GM18907 (cell line): ENCODE measurements around the gene GLB1L.
A peak's percentile ranks its signal among the peaks of the same experiment; 100 is the strongest.

Experiments used
- ATAC-seq: cut with Tn5 transposase; IDR thresholded peaks from one replicate; pipeline ENCODE4 v1.9.1; 2021; ENCODE audit warnings: mild to moderate bottlenecking, moderate library complexity; ENCODE audit not compliant: unreplicated experiment

GLB1L gene

DNA sequence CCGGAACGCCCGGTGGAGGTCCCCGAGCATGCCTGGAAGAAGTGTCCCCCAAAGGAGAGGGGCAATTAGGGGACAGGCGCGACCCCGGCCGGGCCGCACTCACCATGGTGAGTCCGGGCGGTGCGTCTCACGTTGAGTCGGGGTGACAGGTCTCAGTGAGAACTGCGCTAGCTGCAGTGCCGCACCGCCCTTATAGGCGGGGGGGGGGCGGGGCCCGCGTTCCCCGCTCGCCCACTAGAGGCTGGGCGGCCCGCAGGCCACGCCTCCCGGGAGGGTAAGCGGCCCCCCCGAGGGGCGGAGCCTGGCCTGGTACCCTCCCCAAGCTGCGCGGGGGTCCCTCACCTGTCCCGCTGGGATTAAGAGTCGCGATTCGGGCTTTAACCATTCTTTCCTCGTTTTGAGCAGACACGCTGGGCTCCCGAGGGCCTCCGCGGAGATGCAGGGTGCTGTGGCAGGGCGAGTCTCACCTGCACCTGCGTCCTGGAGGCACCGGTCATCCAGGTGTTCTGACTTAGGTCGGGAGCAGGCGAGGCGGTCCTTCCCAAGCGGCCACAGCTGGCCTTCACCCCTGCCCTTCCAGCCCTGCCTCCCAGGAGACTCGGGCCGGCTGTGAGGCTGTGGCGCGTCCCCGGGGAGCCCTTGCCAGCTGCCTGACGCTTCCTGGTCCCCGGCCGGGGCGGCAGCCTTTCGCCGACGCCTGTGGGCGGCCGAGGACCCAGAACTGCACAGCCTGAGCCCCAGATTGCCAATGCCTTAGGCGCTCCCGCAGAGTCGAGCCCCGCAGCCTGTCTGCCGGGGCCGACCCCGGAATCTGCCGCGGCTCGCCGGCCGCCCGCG lies 8.7 kb upstream of the GLB1L start, which contains the start of gene TUBA4A:
TUBA4A (minus strand) TSS at position 166 of the 837 bp plus-strand sequence; CDS start at position 106, 60 bp downstream.
- peak; percentile 55 for ATAC-seq

DNA sequence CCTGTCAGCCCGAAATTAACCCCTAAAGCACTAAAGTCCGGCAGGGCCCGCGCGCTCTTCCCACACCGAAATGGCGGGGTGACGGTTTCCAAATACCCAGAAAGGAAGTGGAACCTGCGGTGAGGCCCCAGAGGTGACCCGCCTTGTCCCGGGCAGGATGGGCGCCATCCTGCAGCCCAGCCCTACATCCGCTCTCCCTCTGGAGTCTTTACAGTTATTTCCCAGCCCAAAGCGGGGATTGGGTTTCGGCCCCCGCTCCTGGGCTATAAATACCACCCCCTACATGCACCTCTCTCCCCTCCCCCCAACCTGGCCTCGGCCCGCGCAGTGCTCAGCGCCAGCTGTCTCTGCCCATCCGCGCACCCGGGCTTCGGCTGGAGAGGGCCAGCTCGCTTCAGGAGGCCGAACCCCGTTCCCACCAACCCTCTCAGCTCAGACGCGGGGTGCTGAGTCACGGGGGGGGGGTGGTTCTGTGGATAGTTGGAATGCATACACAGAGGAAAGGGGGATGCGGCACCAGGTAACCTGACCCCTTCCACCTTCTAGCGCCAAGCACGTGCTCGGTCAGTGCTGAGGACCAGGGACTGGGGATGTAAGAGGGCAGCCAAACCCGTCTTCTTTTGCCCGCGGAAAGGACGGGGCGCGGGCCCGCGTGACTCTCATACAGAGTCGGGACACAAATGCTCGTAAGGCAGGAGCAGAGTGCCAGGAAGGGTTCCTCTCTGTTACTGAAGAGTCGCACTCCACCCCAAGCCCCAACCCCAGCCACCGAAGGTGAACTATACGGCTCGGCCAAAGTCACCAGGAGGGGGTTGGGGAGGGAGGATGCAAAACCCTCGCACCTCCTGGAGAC lies 7.9 kb upstream of the GLB1L start, which contains the start of gene TUBA4B:
TUBA4B (plus strand) TSS at position 344 of the 853 bp plus-strand sequence; CDS start at position 509, 165 bp downstream.
- peak; percentile 10 for ATAC-seq

DNA sequence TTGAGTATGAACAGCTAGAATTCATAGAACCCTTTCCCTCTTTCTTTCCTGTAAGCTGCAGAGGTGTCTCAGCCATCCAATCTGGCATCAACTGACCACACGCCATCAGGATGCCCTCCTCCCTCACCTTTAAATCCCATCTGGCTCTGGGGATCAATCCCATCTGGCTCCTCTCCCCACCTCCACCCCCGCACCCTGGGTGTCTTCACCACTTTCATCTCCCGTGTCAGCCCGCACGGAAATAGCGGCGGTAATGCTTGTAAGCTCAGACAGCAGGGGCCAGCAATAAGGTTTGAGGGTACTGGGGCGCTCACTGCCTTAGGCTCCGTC lies 7.3 kb upstream of the GLB1L start:
- no peak for ATAC-seq

- no peak for ATAC-seq
Measured at GRCh38 chr2:219252084-219252483, 6.8 kb upstream of the GLB1L start.

DNA sequence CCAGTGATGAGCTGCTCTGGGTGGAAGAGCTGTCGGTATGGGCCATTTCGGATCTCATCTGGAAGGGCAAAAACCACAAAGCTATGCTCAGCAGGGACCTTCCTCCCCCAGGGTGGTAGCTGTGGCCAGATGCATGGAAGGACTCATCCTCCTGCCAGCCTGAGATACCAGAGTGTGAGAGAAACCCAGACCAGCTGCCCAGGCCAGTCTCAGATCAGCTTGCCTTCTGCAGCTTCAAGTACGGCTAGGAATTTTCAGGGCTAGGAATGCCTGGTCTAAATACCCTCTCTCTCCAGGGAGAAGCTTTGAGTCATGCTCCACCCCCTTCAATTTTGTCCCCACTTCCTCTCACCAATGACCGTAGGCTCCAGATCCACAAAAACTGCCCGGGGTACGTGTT lies 6.4 kb upstream of the GLB1L start:
- no peak for ATAC-seq

GRCh38 chr2:219250049-219250781 lies 5.0 kb upstream of the GLB1L start:
- no peak for ATAC-seq

GRCh38 chr2:219249203-219249980 lies 4.1 kb upstream of the GLB1L start:
- ATAC-seq: peak; percentile 55

DNA sequence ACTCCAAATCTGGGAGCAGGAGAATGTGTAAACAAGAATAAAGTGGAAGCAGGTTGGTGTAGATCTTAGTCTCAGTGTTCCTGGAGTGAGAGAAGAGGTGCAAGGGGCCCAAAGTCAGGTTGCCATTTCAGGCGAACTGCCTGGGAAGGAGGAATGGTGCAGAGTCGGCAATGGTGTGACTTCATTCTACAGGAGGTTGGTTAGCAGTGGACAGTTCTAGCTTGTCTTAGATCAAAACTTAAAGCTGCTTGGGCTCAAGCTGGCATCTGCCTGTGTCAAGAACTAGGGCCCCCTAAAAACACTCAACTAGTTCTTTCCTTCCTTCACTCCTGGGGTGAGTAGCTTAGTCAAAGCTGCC lies 3.6 kb upstream of the GLB1L start:
- no peak for ATAC-seq

DNA sequence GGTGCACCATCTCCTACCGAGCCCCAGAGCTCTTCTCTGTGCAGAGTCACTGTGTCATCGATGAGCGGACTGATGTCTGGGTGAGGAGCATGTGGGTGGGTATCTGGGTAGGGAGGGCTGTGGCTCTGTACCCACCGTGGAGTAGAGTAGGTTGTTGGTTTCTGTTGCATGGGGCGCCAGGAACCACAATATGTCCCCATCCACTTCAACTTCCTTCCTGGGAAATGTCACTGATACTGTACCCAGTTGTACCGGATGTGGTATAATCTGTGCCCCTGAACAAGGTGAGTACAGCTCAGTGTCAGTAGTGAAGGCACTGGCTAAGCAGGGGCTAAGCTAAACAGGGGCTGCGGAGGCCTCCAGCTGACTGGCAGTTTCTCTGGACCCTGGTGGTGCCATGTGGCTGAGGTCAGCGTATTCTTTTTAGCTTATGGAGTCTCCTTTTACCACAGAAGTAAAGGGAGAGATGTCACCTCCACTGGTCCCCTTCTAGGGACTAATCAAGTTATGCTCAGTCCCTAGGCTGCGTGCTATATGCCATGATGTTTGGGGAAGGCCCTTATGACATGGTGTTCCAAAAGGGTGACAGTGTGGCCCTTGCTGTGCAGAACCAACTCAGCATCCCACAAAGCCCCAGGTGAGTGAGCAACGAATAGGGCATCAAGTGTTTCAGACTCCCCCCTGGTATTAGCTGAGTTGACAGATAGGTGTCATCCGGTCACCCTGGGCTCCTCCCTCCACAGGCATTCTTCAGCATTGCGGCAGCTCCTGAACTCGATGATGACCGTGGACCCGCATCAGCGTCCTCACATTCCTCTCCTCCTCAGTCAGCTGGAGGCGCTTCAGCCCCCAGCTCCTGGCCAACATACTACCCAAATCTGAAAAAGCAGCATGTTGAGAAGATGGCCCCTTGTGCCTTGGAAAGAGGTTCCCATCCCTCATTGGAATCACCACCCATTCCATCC lies 2.7 kb upstream of the GLB1L start:
- ATAC-seq: no peak

DNA sequence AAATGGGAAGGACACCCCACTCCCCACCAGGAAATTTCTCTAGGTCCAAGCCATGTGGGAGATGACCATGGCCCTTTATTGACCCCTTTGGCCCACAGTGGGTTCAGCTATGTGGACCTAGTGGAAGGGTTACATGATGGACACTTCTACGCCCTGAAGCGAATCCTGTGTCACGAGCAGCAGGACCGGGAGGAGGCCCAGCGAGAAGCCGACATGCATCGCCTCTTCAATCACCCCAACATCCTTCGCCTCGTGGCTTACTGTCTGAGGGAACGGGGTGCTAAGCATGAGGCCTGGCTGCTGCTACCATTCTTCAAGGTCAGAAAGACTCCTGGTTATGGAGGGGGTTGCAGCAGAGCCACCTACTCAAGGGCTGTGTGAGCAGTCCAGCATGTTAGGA lies 1.3 kb upstream of the GLB1L start:
- no peak for ATAC-seq

- no peak for ATAC-seq
Measured at GRCh38 chr2:219245899-219246230, 621 bp upstream of the GLB1L start.

- no peak for ATAC-seq
Measured at GRCh38 chr2:219244789-219245147, 476 bp downstream of the GLB1L start.

DNA sequence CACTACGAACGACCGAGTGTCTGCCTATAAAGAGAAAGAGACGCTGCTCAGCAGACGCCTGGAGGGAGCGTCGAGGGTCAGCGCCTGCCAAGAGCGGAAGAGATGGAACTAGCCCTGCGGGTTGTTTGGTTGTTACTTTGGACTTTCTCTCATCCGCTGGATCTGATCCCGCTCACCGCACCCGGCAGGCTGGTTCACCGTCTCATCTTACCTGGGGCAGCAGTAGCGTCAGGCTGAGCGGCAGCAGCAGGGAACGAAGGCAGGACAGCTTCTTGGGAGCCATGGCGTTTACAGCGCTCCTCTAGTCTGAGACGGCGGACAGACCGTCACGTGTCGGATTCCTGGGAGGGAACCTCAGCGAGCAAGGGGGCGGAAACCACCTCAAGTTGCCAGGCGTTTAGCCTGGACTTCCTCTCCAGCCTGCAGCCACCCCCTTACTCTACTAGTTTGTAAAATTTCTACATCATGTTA lies 1.9 kb downstream of the GLB1L start:
- no peak for ATAC-seq

- no peak for ATAC-seq
Measured at GRCh38 chr2:219234331-219234730, 10.9 kb downstream of the GLB1L start.

DNA sequence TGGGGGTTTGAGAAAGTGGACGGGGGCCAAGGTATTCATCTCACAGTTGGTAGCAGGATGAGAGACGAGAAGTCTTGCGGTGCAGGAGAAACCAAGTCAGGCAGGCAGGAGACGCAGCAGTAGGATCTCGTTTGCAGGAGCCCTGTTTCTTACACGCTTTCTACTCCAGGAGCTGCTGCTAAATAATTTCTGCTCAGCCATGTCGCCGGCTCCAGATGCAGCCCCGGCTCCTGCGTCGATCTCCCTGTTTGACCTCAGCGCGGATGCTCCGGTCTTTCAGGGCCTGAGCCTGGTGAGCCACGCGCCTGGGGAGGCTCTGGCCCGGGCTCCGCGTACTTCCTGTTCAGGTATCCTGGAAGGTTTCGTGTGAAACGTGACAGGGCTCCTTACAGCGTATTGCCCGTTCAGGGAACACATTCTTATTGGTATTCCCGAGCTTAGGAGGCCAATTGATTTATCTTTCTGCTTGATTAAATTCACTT lies 15.1 kb downstream of the GLB1L start:
- ATAC-seq: peak; percentile 28

GRCh38 chr2:219229305-219230058 lies 15.8 kb downstream of the GLB1L start, which contains the start of the genes ANKZF1 and ATG9A:
Gene ANKZF1, plus strand, starts transcription at chr2:219229806. Its CDS starts 452 bp downstream, at chr2:219230258.
Gene ATG9A, minus strand, starts transcription at chr2:219229636. Its CDS starts 1,612 bp downstream, at chr2:219228024.
- peak; percentile 94 for ATAC-seq

DNA sequence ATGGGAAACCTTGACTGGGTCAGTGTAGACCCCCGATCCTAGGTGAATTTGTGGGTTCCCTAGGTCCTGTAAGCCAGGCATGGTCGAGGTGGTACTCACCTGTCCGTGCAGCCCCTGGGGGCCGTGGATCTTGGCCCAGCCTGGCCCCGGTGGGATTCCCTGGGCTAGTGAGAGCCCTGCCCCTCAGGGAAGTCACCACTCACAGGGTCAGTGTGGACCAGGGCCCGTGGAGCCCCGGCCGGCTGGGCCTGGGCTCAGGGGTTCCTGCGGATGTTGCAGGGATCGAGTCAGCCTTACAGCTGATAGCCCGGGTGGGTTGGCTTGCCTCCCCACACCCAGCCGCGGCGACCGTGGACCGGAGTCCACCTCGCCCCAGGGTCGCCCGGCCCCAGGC lies 16.3 kb downstream of the GLB1L start:
- no peak for ATAC-seq
